SU-DHL-6 (cell line): ENCODE measurements around the gene VWA5A.

Experiments
- H2AFZ ChIP-seq: fragments of 200-600 bp; sonication (generic); 2 replicates; pipeline ENCODE4 v1.6.1; 2014; ENCODE audit warnings: low read depth, mild to moderate bottlenecking, moderate library complexity, mixed read lengths, antibody characterized with exemption, low read length; ENCODE audit not compliant: severe bottlenecking
- H3F3A ChIP-seq: fragments of 200-600 bp; shearing (Covaris generic); 2 replicates; pipeline ENCODE4 v1.6.0; 2016; ENCODE audit warnings: antibody characterized with exemption, mild to moderate bottlenecking; ENCODE audit not compliant: insufficient read depth
- H3K27ac ChIP-seq: fragments of 200-600 bp; sonication (generic); 2 replicates; pipeline ENCODE4 v1.5.1; 2016; ENCODE audit warnings: low read depth, mild to moderate bottlenecking, low read length, moderate library complexity, mixed read lengths
- H3K27me3 ChIP-seq: fragments of 200-600 bp; sonication (generic), shearing (Covaris generic); 2 replicates; pipeline ENCODE4 v1.6.0; 2014; ENCODE audit warnings: mild to moderate bottlenecking, low read length
- H3K36me3 ChIP-seq: fragments of 200-600 bp; sonication (generic); 2 replicates; pipeline ENCODE4 v1.6.1; 2014; ENCODE audit warnings: mild to moderate bottlenecking, low read length, mixed read lengths
- H3K4me2 ChIP-seq: fragments of 300-600, 200-600 bp; shearing (Covaris generic), sonication (generic); 2 replicates; pipeline ENCODE4 v1.6.0; 2014; ENCODE audit warnings: low read length, low read depth, mild to moderate bottlenecking; ENCODE audit not compliant: poor library complexity, severe bottlenecking
- H3K4me3 ChIP-seq: fragments of 200-600 bp; sonication (generic); 2 replicates; pipeline ENCODE4 v1.5.1; 2014; ENCODE audit warnings: antibody characterized with exemption, low read length, mild to moderate bottlenecking, mixed read lengths; ENCODE audit not compliant: insufficient read depth, poor library complexity, severe bottlenecking
- H3K79me2 ChIP-seq: fragments of 200-600 bp; sonication (generic); 2 replicates; pipeline ENCODE4 v1.6.1; 2014; ENCODE audit warnings: mild to moderate bottlenecking, low read length, moderate library complexity; ENCODE audit not compliant: insufficient read depth
- H3K9ac ChIP-seq: fragments of 200-600 bp; sonication (generic); 2 replicates; pipeline ENCODE4 v1.7.0; 2014; ENCODE audit warnings: mild to moderate bottlenecking, low read length
- H3K9me2 ChIP-seq: fragments of 200-600 bp; sonication (generic); replicated peaks from 2 replicates; pipeline ENCODE4 v1.6.1; 2014; ENCODE audit warnings: low read length; ENCODE audit not compliant: insufficient read depth
- H3K9me3 ChIP-seq: fragments of 200-600 bp; sonication (generic); 2 replicates; pipeline ENCODE4 v1.6.1; 2014; ENCODE audit warnings: low read length, mixed read lengths; ENCODE audit not compliant: insufficient read depth
- H4K20me1 ChIP-seq: fragments of 200-600 bp; sonication (generic); 2 replicates; pipeline ENCODE4 v1.6.1; 2014; ENCODE audit warnings: low read depth, mild to moderate bottlenecking, antibody characterized with exemption, low read length, moderate library complexity, mixed read lengths
- CTCF ChIP-seq: fragments of 200-600 bp; sonication (generic); IDR thresholded peaks from one replicate; pipeline ENCODE4 v1.5.1; 2017; ENCODE audit warnings: antibody characterized with exemption, mild to moderate bottlenecking, low read length, moderate library complexity; ENCODE audit not compliant: insufficient read depth, poor library complexity, severe bottlenecking
- EZH2phosphoT487 ChIP-seq: fragments of 200-600 bp; sonication (generic), shearing (Covaris generic); conservative IDR thresholded peaks from 2 replicates; pipeline ENCODE4 v1.6.1; 2018; ENCODE audit warnings: mild to moderate bottlenecking, antibody characterized with exemption, low read length, moderate library complexity, mixed read lengths

The VWA5A gene

GRCh38 chr11:124190298-124191139, 75.3 kb downstream of the VWA5A start:
- H4K20me1 ChIP-seq = no peaks in the 10 kb centered on the region
- no peak overlapping the region for H3K4me2 ChIP-seq
- H3K27ac ChIP-seq = no peak overlapping the region
- H3K27me3 ChIP-seq = no peaks in the 10 kb centered on the region
- no peak overlapping the region for H2AFZ ChIP-seq
- no peaks in the 10 kb centered on the region for H3K36me3 ChIP-seq
- no peak overlapping the region for H3K9ac ChIP-seq
- H3K79me2 ChIP-seq = no peaks in the 10 kb centered on the region
- H3K9me3 ChIP-seq = no peaks in the 10 kb centered on the region
- H3K9me2 ChIP-seq = no peaks in the 10 kb centered on the region
- H3K4me3 ChIP-seq = no peak overlapping the region
- no peak for TF ChIP-seq CTCF
- no peak for TF ChIP-seq EZH2phosphoT487
- no peaks in the 10 kb centered on the region for H3F3A ChIP-seq

DNA sequence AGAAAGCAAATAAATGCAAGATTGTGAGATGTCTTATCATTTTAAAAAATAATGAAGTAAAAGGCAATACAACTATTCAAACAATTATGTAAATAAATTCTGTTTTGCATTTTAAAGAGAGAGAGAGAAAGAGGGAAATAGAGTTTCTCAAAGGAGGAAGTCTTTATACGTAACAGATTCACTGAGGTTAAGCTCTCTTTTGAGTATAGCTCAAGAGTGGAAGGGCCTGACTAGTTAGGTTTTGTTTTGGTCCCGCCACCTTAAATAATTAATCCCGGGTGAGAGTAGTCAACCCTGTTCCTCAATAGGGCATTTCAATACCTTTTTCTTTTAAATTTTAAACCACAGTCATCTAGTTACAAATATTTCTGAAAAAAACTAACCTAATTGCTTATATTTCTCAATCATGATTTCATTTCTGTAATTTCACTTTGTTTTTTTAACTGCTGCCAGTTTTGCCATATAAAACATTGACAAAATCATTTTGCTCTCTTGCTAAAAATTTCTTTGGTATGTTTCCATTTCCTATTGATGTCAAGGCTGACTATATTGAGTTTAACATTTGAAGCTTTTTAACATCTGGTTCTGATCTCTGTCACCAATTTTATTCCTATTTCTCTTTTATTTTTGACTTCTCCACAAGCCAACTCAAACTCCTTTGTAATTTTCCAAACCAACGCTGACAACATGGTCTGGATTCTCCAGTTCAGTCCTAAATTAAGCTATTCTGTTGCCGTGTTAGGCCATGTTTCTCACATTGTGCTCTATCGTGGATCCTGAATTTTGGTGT, 78.2 kb downstream of the VWA5A start:
- Histone ChIP-seq H2AFZ (no peak overlapping the region), H3K9ac (no peak overlapping the region)
- TF ChIP-seq CTCF = no peak
- TF ChIP-seq EZH2phosphoT487 = no peak

GRCh38 chr11:124194293-124195188, 79.3 kb downstream of the VWA5A start:
- Histone ChIP-seq H3K27ac (no peak overlapping the region), H3K4me2 (no peak overlapping the region), H3K9ac (no peak overlapping the region), H3K27me3 (no peaks in the 10 kb centered on the region), H3K4me3 (no peak overlapping the region), H3K79me2 (no peaks in the 10 kb centered on the region), H3K9me3 (no peaks in the 10 kb centered on the region), H4K20me1 (no peaks in the 10 kb centered on the region), H3K9me2 (no peaks in the 10 kb centered on the region), H2AFZ (no peak overlapping the region), H3F3A (no peaks in the 10 kb centered on the region), H3K36me3 (no peaks in the 10 kb centered on the region)
- TF ChIP-seq EZH2phosphoT487 = no peak

More for the DNA sequence above, 78.2 kb downstream of the VWA5A start:
- Histone ChIP-seq H3K9me3 (no peaks in the 10 kb centered on the region), H3K36me3 (no peaks in the 10 kb centered on the region), H3K4me3 (no peak overlapping the region), H3F3A (no peaks in the 10 kb centered on the region), H3K4me2 (no peak overlapping the region), H3K9me2 (no peaks in the 10 kb centered on the region), H3K27ac (no peak overlapping the region), H3K27me3 (no peaks in the 10 kb centered on the region), H3K79me2 (no peaks in the 10 kb centered on the region), H4K20me1 (no peaks in the 10 kb centered on the region)
